ENCODE results near the gene KHSRP.
A peak's percentile ranks its signal among the peaks of the same experiment; 100 is the strongest.

KHSRP gene

GRCh38 chr19:6392221-6393073, 32.2 kb downstream of the KHSRP start:
- DNase-seq (ENCODE audit: low read depth) = no peak

GRCh38 chr19:6387372-6387771, 37.2 kb downstream of the KHSRP start:
- no peak for DNase-seq (ENCODE audit: low read depth)

- DNase-seq (ENCODE audit: low read depth) = no peak
These were observed 40.2 kb downstream of the KHSRP start for GRCh38 chr19:6384381-6384780.

GRCh38 chr19:6383188-6383587, 41.4 kb downstream of the KHSRP start:
- no peak for DNase-seq (ENCODE audit: low read depth)

GRCh38 chr19:6381030-6381750, 43.4 kb downstream of the KHSRP start:
- DNase-seq (ENCODE audit: low read depth) = no peak

- no peak for DNase-seq (ENCODE audit: low read depth)
These were observed 44.9 kb downstream of the KHSRP start for GRCh38 chr19:6379744-6380143.

GRCh38 chr19:6378486-6378885, 46.1 kb downstream of the KHSRP start:
- no peak for DNase-seq (ENCODE audit: low read depth)

GRCh38 chr19:6378041-6378440, 46.6 kb downstream of the KHSRP start:
- DNase-seq (ENCODE audit: low read depth) = no peak

GRCh38 chr19:6376512-6377190, 48.0 kb downstream of the KHSRP start:
- no peak for DNase-seq (ENCODE audit: low read depth)

GRCh38 chr19:6375411-6376010, 49.1 kb downstream of the KHSRP start, which contains the start of gene PSPN:
Gene PSPN (minus strand): TSS chr19:6375933. CDS start chr19:6375849, 84 bp downstream.
- no peak for DNase-seq (ENCODE audit: low read depth)

GRCh38 chr19:6374711-6375410, 49.8 kb downstream of the KHSRP start:
- no peak for DNase-seq (ENCODE audit: low read depth)

- no peak for DNase-seq (ENCODE audit: low read depth)
These were observed 50.4 kb downstream of the KHSRP start for GRCh38 chr19:6374161-6374709.

GRCh38 chr19:6373813-6374108, 50.9 kb downstream of the KHSRP start:
- no peak for DNase-seq (ENCODE audit: low read depth)

GRCh38 chr19:6373096-6373812, 51.4 kb downstream of the KHSRP start:
- peak; percentile 98 for DNase-seq (ENCODE audit: low read depth)

- peak; percentile 90 for DNase-seq (ENCODE audit: low read depth)
These were observed 52.0 kb downstream of the KHSRP start, which contains the start of gene ALKBH7 for GRCh38 chr19:6372594-6373095. Gene ALKBH7 (plus strand): TSS chr19:6372794. CDS start chr19:6372821, 27 bp downstream.

- no peak for DNase-seq (ENCODE audit: low read depth)
These were observed 60.3 kb downstream of the KHSRP start for GRCh38 chr19:6364353-6364752.
